ENCODE data around the gene ANO2.

GRCh38 chr12:5585178-5585577 is 359.9 kb downstream of the ANO2 start:
- TF ChIP-seq ZBTB7A (IDR thresholded peaks at IDR 0.05; ENCODE audit: low read depth) = no peak
- TF ChIP-seq TAF1 (IDR thresholded peaks at IDR 0.05; ENCODE audit: low read depth) = no peak
- no peak for TF ChIP-seq TEAD4 (IDR thresholded peaks at IDR 0.05)
- no peak for TF ChIP-seq EP300 (IDR thresholded peaks at IDR 0.05; ENCODE audit: borderline replicate concordance)
- no peak for TF ChIP-seq USF1 (IDR thresholded peaks at IDR 0.05)
- no peak for TF ChIP-seq YY1 (IDR thresholded peaks at IDR 0.05; ENCODE audit: low read depth)
